NCI-H146 (cell line): ENCODE results near the gene FRMD4B.

Source experiments
- DNase-seq: peaks from one replicate; lab custom pipeline; 2025; lab: John Stamatoyannopoulos, UW

FRMD4B gene

DNA sequence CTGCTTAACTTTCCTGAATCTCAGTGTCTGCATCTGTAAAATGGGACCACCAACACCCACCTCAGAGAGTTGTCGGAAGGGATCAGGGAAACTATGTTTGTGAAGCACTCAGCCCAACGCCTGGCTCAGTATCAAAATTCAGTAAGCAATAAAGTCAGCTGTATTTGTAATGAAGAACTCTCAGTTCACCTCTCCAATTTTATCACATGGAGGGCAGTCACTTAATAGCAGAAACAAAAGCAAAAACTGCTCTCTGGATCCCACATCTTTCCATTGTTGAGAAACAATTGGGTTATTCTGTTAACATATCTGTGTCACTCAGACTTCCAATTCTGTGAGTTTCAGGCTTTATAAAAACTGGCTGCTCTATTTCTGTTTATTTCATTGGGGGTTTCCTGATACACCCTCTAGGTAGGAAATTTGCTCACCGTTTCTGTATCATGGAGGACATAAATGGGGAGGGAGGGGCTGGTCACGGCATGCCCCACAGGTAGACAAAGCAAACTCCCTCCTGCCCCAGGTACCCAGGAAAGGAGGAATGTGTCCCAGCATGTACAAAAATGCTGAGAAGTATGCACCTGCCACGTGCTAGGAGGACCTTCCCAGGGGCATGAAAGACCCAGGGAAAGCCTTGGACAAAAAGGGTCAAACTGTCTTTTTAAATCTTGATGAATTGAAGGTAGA, 182.1 kb downstream of the FRMD4B start:
- DNase-seq, result no peak

DNA sequence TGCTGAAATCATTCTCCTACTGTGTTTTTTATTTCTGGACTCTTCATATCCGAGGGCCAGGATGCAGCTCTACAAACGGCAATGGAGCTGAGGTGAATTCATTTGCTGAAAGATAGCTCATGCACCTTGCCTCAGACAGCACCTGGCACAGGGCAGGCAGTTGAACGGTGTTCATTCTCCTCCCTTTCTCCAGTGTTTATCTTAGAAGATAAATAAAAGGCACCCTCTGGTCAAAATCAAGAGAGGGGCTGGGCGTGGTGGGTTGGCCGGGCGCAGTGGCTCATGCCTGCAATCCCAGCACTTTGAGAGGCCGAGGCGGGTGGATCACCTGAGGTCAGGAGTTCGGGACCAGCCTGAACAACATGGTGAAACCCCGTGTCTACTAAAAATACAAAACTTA, 184.2 kb downstream of the FRMD4B start:
- DNase-seq, result peak; percentile 90

DNA sequence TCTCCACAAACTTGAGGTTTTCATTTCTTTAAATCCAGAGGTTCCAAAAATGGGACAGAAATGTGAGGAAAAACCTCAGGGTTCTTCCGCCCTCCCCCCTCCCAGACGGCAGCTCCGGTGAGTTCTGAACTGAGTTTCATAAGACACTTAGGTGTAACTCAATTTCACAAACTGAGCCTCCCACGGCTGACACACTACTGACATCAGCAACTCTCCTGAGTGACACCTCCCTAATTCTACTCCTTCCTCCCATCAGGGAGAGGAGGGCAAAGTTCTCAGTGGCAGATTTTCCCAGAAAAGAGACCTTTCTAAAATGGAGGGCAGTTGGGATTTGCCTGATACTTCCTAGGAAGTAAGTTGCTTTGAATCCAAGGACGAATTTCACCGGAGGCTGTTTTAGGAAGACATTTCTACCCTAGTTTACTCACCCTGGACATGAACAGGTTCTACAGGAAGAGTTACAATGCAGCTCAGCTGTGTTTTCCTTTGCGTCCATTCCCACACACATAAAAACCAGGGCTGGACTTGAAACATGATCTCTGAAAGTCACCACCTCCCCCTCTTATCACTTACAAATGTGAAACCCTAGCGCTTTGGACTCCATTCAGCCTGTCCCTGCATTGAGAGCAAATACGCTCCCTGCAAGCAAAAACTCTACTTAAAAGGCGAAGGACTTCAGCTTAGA, 185.4 kb downstream of the FRMD4B start:
- DNase-seq, result peak; percentile 82

DNA sequence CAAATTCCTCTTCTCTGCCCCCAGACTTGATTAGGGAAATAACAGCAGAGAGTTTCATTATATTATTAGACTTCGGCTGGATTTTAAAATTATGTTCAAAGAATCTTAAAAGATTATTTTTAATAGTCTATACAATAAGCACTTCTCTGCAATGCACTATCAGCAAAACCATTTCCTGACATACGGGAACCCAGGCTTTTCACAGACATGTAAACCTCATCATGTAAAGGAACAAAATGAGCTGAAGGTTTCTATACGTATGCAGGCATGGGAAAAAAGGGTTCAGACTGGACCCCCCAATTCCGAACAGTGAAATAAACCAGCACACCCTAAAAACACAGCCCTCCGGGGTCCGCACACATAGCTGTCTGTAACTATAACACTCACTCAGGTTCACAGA, 185.9 kb downstream of the FRMD4B start:
- no peak for DNase-seq

DNA sequence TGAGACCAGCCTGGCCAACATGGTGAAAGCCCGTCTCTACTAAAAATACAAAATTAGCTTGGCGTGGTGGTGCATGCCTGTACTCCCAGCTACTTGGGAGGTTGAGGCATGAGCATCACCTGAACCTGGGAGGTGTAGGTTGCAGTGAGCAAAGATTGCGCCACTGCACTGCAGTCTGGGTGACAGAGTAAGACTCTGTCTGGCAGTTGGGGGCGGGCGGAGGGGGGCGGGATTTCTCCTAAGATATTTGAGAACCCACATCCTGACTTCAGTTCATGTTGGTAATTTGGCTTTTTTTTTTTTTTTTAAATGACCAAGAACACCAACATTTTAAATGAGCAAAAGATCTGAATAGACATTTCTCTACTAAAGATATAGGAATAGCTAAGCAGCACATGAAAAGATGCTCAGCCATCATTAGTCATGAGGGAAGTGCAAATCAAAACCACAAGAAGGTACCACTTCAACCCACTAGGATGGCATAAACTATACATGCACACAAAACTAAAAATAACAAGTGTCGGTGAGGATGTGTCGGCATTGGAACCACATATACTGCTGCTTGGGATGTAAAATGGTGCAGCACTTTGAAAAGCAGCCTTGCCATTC, 187.9 kb downstream of the FRMD4B start:
- DNase-seq, result no peak

DNA sequence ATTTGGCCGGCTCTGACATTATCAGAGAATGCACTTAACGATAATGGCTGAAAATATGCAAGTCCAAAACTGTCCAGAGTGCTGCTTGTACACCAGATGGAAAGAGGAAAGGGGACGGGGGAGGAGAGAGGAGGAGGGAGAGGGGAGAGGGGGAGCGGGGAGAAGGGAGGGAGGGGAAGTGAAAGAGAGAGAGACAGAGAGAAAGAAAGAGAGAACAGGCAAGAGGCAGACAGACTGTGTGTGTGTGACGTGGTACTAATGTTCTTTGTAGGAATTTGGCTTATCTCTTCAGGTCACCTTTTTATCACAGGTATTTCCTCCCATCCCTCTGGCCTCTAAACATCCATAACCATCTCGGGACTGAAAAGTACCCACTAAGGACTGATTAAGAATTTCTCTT, 188.4 kb downstream of the FRMD4B start:
- DNase-seq, result no peak

DNA sequence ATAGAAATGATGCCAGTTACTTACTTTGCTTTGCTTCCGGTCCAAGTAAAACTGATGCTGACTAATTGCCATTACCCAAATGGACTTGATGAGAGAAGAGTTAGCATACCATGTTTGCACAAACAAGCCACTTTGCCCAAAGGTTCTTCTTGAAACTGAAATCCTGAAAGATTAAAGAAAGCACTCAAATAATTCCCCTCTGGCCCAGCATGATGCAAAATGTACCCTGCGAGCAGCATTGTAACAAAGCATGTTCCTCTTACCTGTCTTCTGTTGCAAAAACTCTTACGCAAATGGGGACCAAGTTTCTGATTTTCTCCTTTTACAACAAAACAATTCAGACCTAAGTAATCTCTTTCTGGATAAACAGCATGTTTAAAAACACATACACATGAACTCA, 189.0 kb downstream of the FRMD4B start:
- DNase-seq, result no peak

DNA sequence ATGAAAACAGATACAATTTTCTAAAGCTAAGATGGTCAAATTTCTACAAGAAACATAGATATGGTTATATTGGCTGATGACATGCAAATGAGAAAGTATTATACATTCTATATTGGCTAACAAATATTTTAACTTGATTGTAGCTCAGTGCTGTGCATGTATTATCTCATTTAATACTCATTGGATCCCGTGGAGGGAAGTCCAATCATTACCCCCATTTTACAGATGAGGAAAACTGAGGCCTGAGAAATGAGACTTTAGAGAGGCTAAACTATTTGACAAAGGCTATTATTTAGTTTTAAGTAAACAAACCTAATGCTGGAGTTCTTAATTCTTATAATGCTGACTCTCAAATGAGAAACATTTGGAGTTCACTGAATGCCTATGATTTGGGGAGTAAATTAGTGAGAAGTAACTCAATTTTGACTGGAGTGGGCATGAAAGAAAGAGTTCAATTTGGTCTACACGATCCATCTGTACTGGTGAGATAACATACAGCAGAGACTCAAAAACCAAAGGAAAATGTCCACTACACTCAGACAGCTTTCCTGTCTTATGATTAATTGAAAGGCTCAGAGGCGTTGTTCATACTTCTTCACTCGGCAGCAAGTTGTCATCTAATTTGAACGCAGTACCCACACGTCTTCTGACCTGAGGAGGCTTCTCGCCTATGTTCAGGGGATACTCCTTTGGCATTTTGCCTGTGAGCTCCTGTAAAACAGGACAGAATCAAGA, 191.3 kb downstream of the FRMD4B start:
- no peak for DNase-seq

DNA sequence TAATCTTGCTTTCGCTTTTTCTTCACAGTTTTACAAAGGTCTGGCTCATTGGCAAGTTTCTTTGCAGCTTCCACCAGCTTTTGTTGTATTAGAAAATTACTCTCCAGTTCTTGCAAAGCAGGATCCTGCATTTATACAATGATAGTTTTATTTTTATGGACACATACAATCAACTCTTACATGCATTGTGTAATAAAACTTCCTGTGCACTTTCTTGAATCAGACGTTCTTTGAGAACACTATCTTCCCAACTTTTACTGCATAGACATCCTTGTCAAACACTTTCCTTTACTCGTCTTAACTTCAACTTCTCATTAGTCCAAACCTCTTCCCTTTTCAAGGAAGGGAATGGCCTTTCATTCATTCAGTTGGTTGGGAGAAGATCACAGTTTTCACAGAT, 192.1 kb downstream of the FRMD4B start:
- no peak for DNase-seq

DNA sequence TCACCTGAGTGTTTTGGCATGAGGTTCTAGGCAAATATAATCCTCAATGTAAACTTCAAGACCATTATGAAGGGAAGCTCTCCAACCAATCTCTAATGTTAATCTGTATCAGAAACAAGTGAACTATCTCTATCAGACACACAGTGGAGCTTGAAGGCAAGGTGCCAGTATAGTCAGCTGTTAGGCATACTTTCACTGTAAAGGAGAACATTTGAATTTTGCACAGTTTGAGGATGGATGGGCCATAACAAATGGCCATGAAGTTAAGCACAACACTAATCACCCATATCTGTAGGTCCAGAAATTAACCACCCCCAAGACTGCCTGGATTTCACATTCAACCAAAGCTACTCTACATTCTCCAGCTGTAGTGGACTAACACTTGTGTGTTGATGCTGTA, 194.4 kb downstream of the FRMD4B start:
- no peak for DNase-seq

DNA sequence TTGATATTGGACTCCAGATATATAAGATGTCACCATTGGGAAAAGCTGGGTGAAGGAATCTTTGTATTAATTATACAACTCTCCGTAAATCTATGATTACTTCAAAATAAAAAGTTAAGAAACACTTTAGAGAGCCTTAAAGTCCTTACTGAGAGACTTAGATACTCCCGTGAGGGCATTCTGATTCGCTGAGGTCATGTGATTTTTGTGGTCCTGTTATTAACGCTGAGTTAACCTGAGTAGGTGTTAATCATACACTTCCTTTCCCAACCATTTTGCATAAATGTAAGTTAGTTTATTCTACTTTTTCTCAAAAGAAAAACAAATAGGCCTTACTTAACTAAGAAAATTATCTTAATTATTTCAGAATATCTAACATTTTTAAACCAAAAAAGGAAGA, 196.4 kb downstream of the FRMD4B start:
- no peak for DNase-seq

DNA sequence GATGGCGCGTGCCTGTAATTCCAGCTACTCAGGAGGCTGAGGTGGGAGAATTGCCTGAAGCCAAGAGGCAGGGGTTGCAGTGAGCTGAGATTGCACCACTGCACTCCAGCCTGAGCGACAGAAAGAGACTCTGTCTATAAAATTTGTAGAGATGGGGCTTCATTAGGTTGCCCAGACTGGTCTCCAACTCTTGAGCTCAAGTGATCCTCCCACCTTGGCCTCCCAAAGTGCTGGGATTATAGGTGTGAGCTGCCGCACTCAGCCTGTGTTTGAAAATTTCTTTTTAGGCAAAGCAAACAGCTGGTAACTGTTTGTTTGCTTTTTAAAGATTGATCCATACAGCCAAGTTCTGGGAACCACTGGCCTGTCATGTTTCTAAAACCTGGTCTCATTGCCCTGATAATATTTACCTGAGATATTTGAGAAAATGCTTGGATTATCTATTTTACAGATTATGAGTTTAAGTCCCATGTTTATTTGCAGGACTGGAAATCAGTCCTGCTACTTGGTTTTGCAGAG, 199.3 kb downstream of the FRMD4B start:
- DNase-seq, result no peak

DNA sequence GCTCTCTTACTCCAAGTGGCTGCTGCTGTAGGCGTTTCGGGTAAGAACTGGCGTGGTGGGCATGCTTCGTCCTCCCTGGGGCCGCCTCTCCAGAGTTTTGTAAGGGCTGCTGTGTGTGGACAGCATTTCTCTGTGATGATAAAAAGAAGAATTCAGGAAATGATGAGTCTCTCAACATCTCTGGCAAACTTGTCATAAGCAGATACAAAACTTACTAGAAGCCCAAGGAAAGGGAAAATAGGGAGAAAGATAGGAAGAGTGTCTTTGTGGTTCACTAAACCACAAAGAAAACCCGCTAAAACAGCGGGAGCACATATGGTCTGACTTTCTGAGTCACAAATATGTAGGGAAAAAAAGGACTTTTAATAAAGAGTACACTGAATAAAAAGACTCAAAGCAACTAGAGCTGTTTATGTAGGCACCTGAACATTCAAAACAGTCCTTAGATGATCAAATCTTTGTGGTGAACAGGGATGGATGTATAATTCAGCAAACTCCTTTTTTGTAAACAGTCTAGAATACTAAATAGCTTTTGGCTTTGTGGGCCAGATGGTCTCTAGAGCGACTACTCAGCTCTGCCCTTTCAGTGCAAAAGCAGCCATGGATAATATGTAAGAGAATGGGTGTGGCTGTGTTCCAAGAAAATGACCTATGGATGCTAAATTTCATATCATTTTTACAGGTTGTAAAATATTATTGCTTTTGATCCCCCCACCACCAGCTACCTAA, 203.1 kb downstream of the FRMD4B start:
- DNase-seq, result no peak

DNA sequence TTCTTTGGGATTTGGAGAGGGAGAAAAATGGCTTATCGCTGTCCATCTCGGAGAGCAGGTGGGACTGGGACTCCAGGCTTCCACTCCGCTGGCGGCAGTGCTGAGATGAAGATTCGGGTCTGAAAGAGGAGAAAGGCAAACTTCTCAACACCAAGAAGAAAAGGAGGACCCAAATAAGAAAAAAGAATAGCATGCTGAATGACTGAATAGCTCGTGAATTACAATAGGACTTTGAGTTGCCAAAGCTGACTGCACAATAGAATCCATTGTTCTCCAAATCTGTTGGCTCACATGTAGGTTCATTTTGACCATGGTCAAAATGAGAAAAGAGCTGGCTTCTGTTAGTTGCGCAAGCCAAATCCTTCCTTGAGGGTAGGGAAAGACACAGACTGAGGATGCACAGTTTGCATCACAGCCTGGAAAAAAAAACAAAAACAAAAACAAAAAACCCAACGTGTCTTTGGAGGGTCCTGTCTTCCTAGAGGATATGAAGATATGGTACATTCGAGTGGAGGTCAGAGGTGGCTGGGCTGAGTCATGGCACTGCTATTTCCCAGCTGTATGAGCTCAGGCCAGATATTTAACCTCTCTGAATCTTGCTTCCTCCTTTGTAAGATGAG, 204.2 kb downstream of the FRMD4B start:
- no peak for DNase-seq

DNA sequence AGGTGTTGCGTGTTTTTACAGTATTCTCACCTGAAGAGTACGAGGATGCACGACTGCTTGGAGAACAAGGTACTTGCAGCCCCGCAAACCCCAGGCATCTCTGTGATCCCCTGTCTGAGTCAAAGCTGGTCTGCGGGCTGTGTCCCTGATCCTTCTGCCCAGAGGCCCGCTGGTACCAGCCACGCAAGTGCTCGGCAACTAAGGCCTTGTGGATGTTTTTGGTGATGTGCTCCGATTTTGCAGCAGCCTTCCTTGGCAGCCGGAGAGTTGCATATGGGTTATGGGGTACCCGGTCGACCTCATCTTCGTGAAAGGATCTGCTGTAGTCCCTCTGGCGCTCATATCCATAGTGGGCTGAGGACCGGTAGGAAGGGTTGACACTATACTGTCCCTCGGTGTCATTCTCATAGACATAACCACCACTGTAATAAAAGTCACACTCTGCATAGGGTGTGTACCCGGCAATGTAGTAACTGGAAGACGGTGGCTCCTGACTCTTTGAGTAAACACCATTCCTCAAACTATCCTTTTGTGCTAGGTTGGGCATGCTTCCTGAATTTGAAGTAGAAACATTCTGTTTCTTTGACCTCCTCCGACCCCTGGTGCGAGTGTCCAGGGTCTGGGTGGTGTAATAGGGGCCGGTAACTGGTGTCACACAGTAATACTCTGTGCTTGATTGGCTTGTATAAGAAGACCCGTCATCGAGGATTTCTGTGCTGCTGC, 204.9 kb downstream of the FRMD4B start:
- DNase-seq, result no peak

DNA sequence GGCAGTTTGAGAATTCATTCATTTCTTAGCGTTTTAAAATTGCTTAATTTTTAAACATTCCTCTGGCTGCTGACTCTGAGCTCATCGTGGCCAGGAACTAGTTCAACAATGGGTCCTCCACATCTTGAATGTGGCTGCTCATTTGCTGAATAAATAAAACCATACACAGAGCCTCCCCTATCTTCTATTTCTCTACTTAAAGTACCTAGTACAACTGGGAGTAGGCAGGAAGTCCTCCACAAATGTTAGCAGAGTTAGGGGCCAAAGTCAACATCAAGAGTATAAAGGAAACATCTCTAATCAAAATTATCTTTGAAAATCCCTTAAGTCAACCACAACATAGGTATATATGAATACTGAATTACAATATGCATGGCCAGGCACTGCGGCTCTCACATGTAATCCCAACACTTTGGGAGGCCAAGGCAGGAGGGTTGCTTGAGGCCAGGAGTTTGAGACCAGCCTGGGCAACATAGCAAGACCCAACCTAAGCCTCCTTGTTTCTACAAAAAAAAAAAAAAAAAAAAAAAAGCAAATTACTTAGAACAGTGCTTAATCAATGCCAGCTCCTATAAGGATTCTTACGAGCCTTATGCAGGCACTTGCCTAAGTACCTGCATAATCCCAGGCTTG, 206.0 kb downstream of the FRMD4B start:
- no peak for DNase-seq

DNA sequence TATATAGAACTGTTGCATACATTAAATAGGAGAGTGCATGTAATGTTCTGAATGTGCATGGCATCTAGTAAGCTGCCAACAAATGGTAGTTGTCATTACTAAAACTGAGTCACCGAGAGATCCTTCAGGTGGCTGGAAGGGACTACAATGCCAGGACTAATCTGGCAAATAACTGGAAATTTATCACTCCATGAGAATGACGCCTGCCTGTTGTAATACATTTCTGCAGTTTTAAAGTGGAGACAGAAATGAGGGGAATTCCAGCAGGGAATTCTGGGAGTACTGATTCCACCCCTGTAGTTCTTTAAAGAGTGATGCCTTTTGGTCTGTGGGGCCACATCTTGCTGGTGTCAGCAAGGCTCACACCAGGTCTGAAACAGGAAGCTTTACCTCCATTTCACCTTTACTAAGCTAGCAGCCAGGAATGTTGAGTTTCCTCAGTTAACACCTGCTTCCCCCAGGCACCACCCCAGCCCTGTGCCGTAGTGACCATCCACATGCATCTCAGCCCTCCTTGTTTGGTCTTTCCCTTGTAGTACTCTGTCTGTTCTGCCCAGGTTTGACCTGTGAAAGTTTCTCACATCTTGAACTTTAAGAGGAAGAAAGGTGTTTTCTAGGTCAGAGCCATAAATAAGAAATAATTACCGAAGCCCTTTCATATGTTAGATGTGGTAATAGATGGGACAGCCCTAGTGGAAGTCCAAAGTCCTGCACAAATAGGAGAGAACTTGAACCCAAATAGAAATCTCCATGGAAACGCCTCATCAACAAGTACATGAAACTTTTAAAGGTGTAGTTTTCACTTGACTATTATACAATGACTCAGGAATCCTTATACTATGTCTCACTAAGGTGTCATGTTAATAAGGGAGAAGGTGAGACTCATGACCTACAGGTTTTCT, 206.8 kb downstream of the FRMD4B start:
- DNase-seq, result no peak

DNA sequence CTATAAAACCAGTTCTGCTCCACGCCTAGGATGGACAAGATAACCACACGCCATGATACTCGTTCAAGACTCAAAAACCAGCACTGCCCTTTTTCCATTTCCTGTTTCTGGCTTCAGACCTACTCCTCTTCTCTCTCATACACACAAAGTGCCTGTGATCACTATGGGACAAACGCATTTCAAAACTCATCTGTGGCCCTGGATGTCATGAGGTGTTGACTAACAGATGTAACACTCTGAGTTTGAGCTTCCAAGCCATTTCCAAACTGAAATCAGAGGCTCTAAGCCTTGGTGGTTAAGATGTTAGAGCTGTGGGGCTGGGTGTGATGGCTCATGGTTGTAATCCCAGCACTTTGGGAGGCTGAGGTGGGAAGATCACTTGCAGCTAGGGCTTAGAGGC, 207.8 kb downstream of the FRMD4B start:
- no peak for DNase-seq
